Measurements from ENCODE around the gene GTPBP2.

Gene GTPBP2

GRCh38 chr6:43608310-43608763 is 20.7 kb downstream of the GTPBP2 start:
- H3K36me3 ChIP-seq (ENCODE audit: insufficient read depth), result no peaks in the 10 kb centered on the region
- no peaks in the 10 kb centered on the region for H3K27me3 ChIP-seq (ENCODE audit: insufficient read depth, low read depth)
- H4K20me1 ChIP-seq (ENCODE audit: insufficient read depth), result no peaks in the 10 kb centered on the region
- H3K4me2 ChIP-seq, result no peak overlapping the region
- H3K4me1 ChIP-seq (ENCODE audit: low read depth, poor library complexity, severe bottlenecking), result no peaks in the 10 kb centered on the region
- no peak overlapping the region for H3K9ac ChIP-seq
- H3K27ac ChIP-seq, result no peak overlapping the region
- TF ChIP-seq, protein P1, sequence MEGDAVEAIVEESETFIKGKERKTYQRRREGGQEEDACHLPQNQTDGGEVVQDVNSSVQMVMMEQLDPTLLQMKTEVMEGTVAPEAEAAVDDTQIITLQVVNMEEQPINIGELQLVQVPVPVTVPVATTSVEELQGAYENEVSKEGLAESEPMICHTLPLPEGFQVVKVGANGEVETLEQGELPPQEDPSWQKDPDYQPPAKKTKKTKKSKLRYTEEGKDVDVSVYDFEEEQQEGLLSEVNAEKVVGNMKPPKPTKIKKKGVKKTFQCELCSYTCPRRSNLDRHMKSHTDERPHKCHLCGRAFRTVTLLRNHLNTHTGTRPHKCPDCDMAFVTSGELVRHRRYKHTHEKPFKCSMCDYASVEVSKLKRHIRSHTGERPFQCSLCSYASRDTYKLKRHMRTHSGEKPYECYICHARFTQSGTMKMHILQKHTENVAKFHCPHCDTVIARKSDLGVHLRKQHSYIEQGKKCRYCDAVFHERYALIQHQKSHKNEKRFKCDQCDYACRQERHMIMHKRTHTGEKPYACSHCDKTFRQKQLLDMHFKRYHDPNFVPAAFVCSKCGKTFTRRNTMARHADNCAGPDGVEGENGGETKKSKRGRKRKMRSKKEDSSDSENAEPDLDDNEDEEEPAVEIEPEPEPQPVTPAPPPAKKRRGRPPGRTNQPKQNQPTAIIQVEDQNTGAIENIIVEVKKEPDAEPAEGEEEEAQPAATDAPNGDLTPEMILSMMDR (conservative IDR thresholded peaks at IDR 0.05; ENCODE audit: low read depth, low read length), result peak; percentile 91
- H3K79me2 ChIP-seq (ENCODE audit: insufficient read depth, low read depth), result no peaks in the 10 kb centered on the region
- no peak overlapping the region for H3K4me3 ChIP-seq (IDR thresholded peaks at IDR 0.05; ENCODE audit: insufficient read depth, low read depth, low read length)
- H2AFZ ChIP-seq (ENCODE audit: low read depth), result no peak overlapping the region

- Histone ChIP-seq H3K4me3 (IDR thresholded peaks at IDR 0.05; ENCODE audit: insufficient read depth, low read depth, low read length) (no peak overlapping the region), H3K9ac (no peak overlapping the region), H3K27me3 (ENCODE audit: insufficient read depth, low read depth) (no peaks in the 10 kb centered on the region), H4K20me1 (ENCODE audit: insufficient read depth) (no peaks in the 10 kb centered on the region), H3K27ac (no peak overlapping the region), H2AFZ (ENCODE audit: low read depth) (no peak overlapping the region), H3K4me1 (ENCODE audit: low read depth, poor library complexity, severe bottlenecking) (no peaks in the 10 kb centered on the region), H3K36me3 (ENCODE audit: insufficient read depth) (no peaks in the 10 kb centered on the region), H3K79me2 (ENCODE audit: insufficient read depth, low read depth) (no peaks in the 10 kb centered on the region), H3K4me2 (no peak overlapping the region)
- TF ChIP-seq, protein P1 (conservative IDR thresholded peaks at IDR 0.05; ENCODE audit: low read depth, low read length), result no peak
Observed at GRCh38 chr6:43606019-43606418, 23.0 kb downstream of the GTPBP2 start.

DNA sequence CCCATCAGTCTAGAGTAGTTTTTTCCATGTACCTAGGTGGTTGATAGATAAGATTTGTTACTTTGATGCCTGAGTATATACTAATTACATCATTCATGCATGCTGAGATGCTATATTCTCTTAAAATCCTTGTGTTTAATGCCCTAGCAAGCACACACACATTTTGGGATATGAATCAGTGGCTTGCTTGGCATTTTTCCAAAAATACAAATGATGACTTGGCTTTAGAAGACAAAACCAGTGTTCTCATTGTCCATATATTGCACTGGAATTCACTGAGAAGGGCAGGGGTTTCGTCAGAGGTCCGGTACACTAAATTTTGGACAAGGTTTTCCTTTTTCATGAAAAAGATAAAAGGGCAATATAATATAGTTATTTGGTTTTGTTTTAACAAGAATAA is 24.9 kb downstream of the GTPBP2 start:
- Histone ChIP-seq H3K4me1 (ENCODE audit: low read depth, poor library complexity, severe bottlenecking) (no peaks in the 10 kb centered on the region), H2AFZ (ENCODE audit: low read depth) (no peak overlapping the region), H3K4me2 (no peak overlapping the region), H3K27ac (no peak overlapping the region), H3K79me2 (ENCODE audit: insufficient read depth, low read depth) (no peaks in the 10 kb centered on the region), H3K27me3 (ENCODE audit: insufficient read depth, low read depth) (no peaks in the 10 kb centered on the region), H3K4me3 (IDR thresholded peaks at IDR 0.05; ENCODE audit: insufficient read depth, low read depth, low read length) (no peak overlapping the region), H3K9ac (no peak overlapping the region), H4K20me1 (ENCODE audit: insufficient read depth) (no peaks in the 10 kb centered on the region), H3K36me3 (ENCODE audit: insufficient read depth) (no peaks in the 10 kb centered on the region)
- TF ChIP-seq, protein P1 (conservative IDR thresholded peaks at IDR 0.05; ENCODE audit: low read depth, low read length), result no peak

DNA sequence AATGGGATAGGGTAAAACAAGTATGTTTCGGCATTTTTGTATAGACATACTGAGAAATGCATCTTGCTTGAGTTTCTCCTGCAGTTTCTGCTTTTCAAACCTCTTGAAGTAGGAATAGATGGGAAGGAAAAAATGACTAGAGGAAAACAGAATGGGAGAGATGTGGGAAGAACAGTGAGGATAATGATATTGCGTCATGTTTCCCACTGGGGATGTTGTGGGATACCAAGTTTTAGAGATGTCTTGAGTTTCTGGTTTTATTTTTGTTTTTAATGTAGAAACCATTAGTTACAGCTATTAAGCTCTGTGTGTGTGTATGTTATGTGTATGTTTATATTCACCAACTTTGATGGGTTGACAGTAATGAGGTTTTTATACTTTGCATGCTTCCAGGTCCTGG is 28.5 kb downstream of the GTPBP2 start:
- H3K27me3 ChIP-seq (ENCODE audit: insufficient read depth, low read depth), result no peaks in the 10 kb centered on the region
- no peak overlapping the region for H3K27ac ChIP-seq
- H3K36me3 ChIP-seq (ENCODE audit: insufficient read depth), result peaks cover 6% of the 10 kb centered on the region; the same call in 1 of the 2 replicates
- H3K4me2 ChIP-seq, result no peak overlapping the region
- H2AFZ ChIP-seq (ENCODE audit: low read depth), result no peak overlapping the region
- H3K9ac ChIP-seq, result no peak overlapping the region
- no peak overlapping the region for H3K4me3 ChIP-seq (IDR thresholded peaks at IDR 0.05; ENCODE audit: insufficient read depth, low read depth, low read length)
- TF ChIP-seq, protein P1 (conservative IDR thresholded peaks at IDR 0.05; ENCODE audit: low read depth, low read length), result no peak
- H3K79me2 ChIP-seq (ENCODE audit: insufficient read depth, low read depth), result no peaks in the 10 kb centered on the region
- H3K4me1 ChIP-seq (ENCODE audit: low read depth, poor library complexity, severe bottlenecking), result no peaks in the 10 kb centered on the region
- H4K20me1 ChIP-seq (ENCODE audit: insufficient read depth), result no peaks in the 10 kb centered on the region
